Measurements from ENCODE around the gene ZNF3.

GRCh38 chr7:100095289-100095688, 13.8 kb upstream of the ZNF3 start:
- TF ChIP-seq CTCF (IDR thresholded peaks at IDR 0.05) (no peak), POLR2A (IDR thresholded peaks at IDR 0.05) (no peak), POLR2AphosphoS5 (IDR thresholded peaks at IDR 0.05) (no peak), EP300 (IDR thresholded peaks at IDR 0.05) (no peak)
